PC-3 (cell line): ENCODE data around the gene CDK7.

Experiments used
- EZH2 ChIP-seq: fragments of 300-600 bp; sonication (generic); IDR thresholded peaks from one replicate; pipeline ENCODE4 v1.6.1; 2017; ENCODE audit warnings: antibody characterized with exemption, mild to moderate bottlenecking, low read length; ENCODE audit not compliant: unreplicated experiment
- EZH2phosphoT487 ChIP-seq: fragments of 300-600 bp; sonication (generic); IDR thresholded peaks from 2 replicates; pipeline ENCODE4 v1.6.1; 2018; ENCODE audit warnings: mild to moderate bottlenecking, antibody characterized with exemption, low read length, borderline replicate concordance
- TF ChIP-seq, protein P1 (sequence below): fragments of 300-600 bp; sonication (generic); conservative IDR thresholded peaks from 2 replicates; pipeline ENCODE4 v1.5.1; 2017; ENCODE audit warnings: antibody characterized with exemption, low read depth, mild to moderate bottlenecking, low read length

DNA sequence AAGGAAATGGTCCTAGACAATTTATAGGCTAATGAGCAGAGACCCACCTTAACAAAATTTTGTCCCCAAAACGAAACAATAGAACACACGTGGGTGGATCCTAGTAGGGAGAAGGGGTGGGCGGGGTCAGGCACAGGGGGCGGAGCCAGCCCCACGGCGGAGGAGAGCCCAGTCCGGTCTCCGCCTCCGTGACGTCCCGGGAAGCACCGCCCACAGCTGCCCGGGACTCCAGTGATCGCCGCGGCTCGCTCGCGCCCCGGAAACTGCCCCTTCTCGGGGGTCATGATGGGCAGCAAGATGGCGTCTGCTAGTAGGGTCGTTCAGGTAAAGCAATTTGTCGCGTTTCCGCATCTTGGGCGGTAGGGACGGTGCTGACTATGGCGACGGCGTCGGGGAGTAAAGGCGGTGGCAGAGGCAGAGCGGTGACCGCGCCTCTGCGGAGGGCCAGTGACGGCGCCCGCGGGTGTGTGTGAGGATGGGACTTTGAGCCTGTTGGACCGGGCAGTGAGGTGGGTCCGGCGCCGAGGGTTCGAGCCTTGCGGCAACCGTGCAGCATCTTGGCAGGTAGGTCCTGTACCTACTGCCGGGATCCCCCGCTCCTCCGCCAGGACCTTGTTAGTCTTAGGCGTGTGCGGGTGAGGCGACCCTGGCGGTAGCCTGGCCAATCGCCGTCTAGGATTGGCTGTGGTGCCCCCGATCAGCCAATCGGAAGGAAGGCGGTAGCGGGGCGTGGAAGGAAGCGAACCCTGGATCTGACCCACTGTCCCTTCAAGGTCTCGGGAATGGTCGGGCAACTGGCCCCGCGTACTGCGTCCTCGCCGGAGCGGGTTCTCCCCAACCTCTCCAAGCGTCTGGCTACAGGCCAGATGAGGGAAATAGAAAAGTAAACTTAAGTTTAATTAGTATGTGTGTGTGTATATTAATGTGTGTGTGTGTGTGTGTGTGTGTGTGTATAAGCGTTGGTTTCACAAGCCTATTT lies 16.8 kb upstream of the CDK7 start:
- TF ChIP-seq, protein P1, sequence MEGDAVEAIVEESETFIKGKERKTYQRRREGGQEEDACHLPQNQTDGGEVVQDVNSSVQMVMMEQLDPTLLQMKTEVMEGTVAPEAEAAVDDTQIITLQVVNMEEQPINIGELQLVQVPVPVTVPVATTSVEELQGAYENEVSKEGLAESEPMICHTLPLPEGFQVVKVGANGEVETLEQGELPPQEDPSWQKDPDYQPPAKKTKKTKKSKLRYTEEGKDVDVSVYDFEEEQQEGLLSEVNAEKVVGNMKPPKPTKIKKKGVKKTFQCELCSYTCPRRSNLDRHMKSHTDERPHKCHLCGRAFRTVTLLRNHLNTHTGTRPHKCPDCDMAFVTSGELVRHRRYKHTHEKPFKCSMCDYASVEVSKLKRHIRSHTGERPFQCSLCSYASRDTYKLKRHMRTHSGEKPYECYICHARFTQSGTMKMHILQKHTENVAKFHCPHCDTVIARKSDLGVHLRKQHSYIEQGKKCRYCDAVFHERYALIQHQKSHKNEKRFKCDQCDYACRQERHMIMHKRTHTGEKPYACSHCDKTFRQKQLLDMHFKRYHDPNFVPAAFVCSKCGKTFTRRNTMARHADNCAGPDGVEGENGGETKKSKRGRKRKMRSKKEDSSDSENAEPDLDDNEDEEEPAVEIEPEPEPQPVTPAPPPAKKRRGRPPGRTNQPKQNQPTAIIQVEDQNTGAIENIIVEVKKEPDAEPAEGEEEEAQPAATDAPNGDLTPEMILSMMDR = no peak
- TF ChIP-seq EZH2 (no peak), EZH2phosphoT487 (no peak)
